Liver (tissue), 3 donors: Measurements from ENCODE around the gene CAB39.

ENCODE experiments used
- CTCF ChIP-seq: fragments of 150-350 bp; IDR thresholded peaks from 2 replicates; pipeline ENCODE4 v1.5.1; 2017; ENCODE audit warnings: improper control_type of control experiment, low read depth, low read length; ENCODE audit not compliant: missing input control
- HNF4A ChIP-seq, 2 donors: conservative IDR thresholded peaks; 2 replicates each; pipeline ENCODE4 v1.6.1; 2016; ENCODE audit warnings: antibody characterized with exemption in 2 of 2, mild to moderate bottlenecking in 2 of 2
- TAF1 ChIP-seq: conservative IDR thresholded peaks from 2 replicates; pipeline ENCODE4 v1.6.1; 2016; ENCODE audit warnings: antibody characterized with exemption, mild to moderate bottlenecking
- YY1 ChIP-seq: IDR thresholded peaks from 2 replicates; pipeline ENCODE4 v1.6.1; 2016; ENCODE audit warnings: antibody characterized with exemption, mild to moderate bottlenecking
- TF ChIP-seq, protein P1 (sequence below): IDR thresholded peaks from 2 replicates; pipeline ENCODE4 v1.6.1; 2016; ENCODE audit warnings: antibody characterized with exemption
- TF ChIP-seq, protein P2 (sequence below): IDR thresholded peaks from 2 replicates; pipeline ENCODE4 v1.6.1; 2016; ENCODE audit warnings: antibody characterized with exemption
- donor health status: healthy.
- donor health status: healthy.

- TF ChIP-seq YY1, result no peak
- TF ChIP-seq TAF1, result no peak
- no peak for TF ChIP-seq CTCF
- TF ChIP-seq, protein P1, sequence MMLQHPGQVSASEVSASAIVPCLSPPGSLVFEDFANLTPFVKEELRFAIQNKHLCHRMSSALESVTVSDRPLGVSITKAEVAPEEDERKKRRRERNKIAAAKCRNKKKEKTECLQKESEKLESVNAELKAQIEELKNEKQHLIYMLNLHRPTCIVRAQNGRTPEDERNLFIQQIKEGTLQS, result no peak
- TF ChIP-seq HNF4A (conservative IDR thresholded peaks at IDR 0.05), result no peak
- TF ChIP-seq, protein P2, sequence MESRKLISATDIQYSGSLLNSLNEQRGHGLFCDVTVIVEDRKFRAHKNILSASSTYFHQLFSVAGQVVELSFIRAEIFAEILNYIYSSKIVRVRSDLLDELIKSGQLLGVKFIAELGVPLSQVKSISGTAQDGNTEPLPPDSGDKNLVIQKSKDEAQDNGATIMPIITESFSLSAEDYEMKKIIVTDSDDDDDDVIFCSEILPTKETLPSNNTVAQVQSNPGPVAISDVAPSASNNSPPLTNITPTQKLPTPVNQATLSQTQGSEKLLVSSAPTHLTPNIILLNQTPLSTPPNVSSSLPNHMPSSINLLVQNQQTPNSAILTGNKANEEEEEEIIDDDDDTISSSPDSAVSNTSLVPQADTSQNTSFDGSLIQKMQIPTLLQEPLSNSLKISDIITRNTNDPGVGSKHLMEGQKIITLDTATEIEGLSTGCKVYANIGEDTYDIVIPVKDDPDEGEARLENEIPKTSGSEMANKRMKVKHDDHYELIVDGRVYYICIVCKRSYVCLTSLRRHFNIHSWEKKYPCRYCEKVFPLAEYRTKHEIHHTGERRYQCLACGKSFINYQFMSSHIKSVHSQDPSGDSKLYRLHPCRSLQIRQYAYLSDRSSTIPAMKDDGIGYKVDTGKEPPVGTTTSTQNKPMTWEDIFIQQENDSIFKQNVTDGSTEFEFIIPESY, result no peak
These were observed 37.5 kb upstream of the CAB39 start for GRCh38 chr2:230674966-230675672.
